ENCODE data around the gene TMPRSS13. TPM values are rescaled to one million over a fixed set of nuclear protein-coding genes. Genes with fewer than 3 reads are reported as not detected.

Gene TMPRSS13
- total and polyA plus RNA-seq, 9 of the 15 experiments (the other 6 are each of a cell fraction or from before 2014, with no cell fraction given): 0.11 to 0.29 (median 0.15) TPM

GRCh38 chr11:117950301-117950700 is 21.1 kb upstream of the TMPRSS13 start (continued):
- TF ChIP-seq, protein P1, sequence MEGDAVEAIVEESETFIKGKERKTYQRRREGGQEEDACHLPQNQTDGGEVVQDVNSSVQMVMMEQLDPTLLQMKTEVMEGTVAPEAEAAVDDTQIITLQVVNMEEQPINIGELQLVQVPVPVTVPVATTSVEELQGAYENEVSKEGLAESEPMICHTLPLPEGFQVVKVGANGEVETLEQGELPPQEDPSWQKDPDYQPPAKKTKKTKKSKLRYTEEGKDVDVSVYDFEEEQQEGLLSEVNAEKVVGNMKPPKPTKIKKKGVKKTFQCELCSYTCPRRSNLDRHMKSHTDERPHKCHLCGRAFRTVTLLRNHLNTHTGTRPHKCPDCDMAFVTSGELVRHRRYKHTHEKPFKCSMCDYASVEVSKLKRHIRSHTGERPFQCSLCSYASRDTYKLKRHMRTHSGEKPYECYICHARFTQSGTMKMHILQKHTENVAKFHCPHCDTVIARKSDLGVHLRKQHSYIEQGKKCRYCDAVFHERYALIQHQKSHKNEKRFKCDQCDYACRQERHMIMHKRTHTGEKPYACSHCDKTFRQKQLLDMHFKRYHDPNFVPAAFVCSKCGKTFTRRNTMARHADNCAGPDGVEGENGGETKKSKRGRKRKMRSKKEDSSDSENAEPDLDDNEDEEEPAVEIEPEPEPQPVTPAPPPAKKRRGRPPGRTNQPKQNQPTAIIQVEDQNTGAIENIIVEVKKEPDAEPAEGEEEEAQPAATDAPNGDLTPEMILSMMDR (IDR thresholded peaks at IDR 0.05 in 2 of 3, conservative IDR thresholded peaks at IDR 0.05 in 1 of 3; ENCODE audit: insufficient read depth in 2 of 3, low read depth in 1 of 3, low read length in 3 of 3): peak; percentile 56 to 67 (median 61)
- TF ChIP-seq KLF1 (tag; IDR thresholded peaks at IDR 0.05) (no peak), RCOR1 (IDR thresholded peaks at IDR 0.05; ENCODE audit: borderline replicate concordance in 1 of 2, low read depth in 2 of 2, low read length in 2 of 2) (peak in 1 of 2 experiments; percentile 64; a peak in 2 of 4 replicates), RAD21 (CRISPR knock-in tag; conservative IDR thresholded peaks at IDR 0.05 in 1 of 2, IDR thresholded peaks at IDR 0.05 in 1 of 2) (peak; percentile 57 to 74), NR2C1 (IDR thresholded peaks at IDR 0.05) (no peak), NR2C1 (tag; IDR thresholded peaks at IDR 0.05) (no peak), ZBTB9 (CRISPR knock-in tag; IDR thresholded peaks at IDR 0.05) (no peak), MAZ (CRISPR knock-in tag; conservative IDR thresholded peaks at IDR 0.05 in 1 of 2, IDR thresholded peaks at IDR 0.05 in 1 of 2) (peak in 1 of 2 experiments; percentile 41; a peak in 1 of 4 replicates), GTF2B (IDR thresholded peaks at IDR 0.05; ENCODE audit: extremely low read depth, insufficient read length) (no peak), CREM (IDR thresholded peaks at IDR 0.05; ENCODE audit: low read depth) (0 out of 2 replicates have a peak, but pooled peaks have one; percentile 18), KLF13 (tag; IDR thresholded peaks at IDR 0.05; ENCODE audit: borderline replicate concordance, low read depth) (no peak), HOXB6 (CRISPR knock-in tag; IDR thresholded peaks at IDR 0.05; ENCODE audit: borderline replicate concordance) (no peak), ZNF146 (CRISPR knock-in tag; IDR thresholded peaks at IDR 0.05; ENCODE audit: unreplicated experiment) (no peak), JUN (IDR thresholded peaks at IDR 0.05; ENCODE audit: borderline replicate concordance, low read depth, low read length) (no peak), JUN (CRISPR knock-in tag; IDR thresholded peaks at IDR 0.05; ENCODE audit: borderline replicate concordance) (no peak), KLF6 (CRISPR knock-in tag; IDR thresholded peaks at IDR 0.05; ENCODE audit: borderline replicate concordance) (no peak), NR2C2 (CRISPR knock-in tag; IDR thresholded peaks at IDR 0.05) (no peak), NR2C2 (tag; IDR thresholded peaks at IDR 0.05) (peak; percentile 68)
- TF ChIP-seq, protein P2, sequence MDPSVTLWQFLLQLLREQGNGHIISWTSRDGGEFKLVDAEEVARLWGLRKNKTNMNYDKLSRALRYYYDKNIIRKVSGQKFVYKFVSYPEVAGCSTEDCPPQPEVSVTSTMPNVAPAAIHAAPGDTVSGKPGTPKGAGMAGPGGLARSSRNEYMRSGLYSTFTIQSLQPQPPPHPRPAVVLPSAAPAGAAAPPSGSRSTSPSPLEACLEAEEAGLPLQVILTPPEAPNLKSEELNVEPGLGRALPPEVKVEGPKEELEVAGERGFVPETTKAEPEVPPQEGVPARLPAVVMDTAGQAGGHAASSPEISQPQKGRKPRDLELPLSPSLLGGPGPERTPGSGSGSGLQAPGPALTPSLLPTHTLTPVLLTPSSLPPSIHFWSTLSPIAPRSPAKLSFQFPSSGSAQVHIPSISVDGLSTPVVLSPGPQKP (CRISPR knock-in tag; IDR thresholded peaks at IDR 0.05): no peak
- TF ChIP-seq, protein P3, sequence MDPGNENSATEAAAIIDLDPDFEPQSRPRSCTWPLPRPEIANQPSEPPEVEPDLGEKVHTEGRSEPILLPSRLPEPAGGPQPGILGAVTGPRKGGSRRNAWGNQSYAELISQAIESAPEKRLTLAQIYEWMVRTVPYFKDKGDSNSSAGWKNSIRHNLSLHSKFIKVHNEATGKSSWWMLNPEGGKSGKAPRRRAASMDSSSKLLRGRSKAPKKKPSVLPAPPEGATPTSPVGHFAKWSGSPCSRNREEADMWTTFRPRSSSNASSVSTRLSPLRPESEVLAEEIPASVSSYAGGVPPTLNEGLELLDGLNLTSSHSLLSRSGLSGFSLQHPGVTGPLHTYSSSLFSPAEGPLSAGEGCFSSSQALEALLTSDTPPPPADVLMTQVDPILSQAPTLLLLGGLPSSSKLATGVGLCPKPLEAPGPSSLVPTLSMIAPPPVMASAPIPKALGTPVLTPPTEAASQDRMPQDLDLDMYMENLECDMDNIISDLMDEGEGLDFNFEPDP (CRISPR knock-in tag; IDR thresholded peaks at IDR 0.05): no peak

Measured in K562 (cell line).